ENCODE results near the gene ARHGAP18.

ARHGAP18 gene

GRCh38 chr6:129675669-129676472 lies 34.1 kb downstream of the ARHGAP18 start:
- no peaks in the 10 kb centered on the region for H3F3A ChIP-seq (ENCODE audit: insufficient read depth)

GRCh38 chr6:129673748-129674147 lies 36.2 kb downstream of the ARHGAP18 start:
- no peaks in the 10 kb centered on the region for H3K79me2 ChIP-seq (ENCODE audit: insufficient read depth, low read length)
- no peaks in the 10 kb centered on the region for H3K36me3 ChIP-seq (ENCODE audit: low read length)

More at GRCh38 chr6:129675669-129676472, 34.1 kb downstream of the ARHGAP18 start:
- H3K9me2 ChIP-seq (replicated peaks; ENCODE audit: insufficient read depth, low read length): no peaks in the 10 kb centered on the region
- no peak for TF ChIP-seq CTCF (IDR thresholded peaks at IDR 0.05; ENCODE audit: insufficient read depth, low read length, poor library complexity, severe bottlenecking)
- no peak for TF ChIP-seq EZH2phosphoT487 (conservative IDR thresholded peaks at IDR 0.05; ENCODE audit: low read length)
- no peaks in the 10 kb centered on the region for H3K36me3 ChIP-seq (ENCODE audit: low read length)
- H3K9ac ChIP-seq (ENCODE audit: low read length): no peak overlapping the region
- no peak overlapping the region for H3K4me3 ChIP-seq (ENCODE audit: insufficient read depth, low read length, poor library complexity, severe bottlenecking)
- no peaks in the 10 kb centered on the region for H3K9me3 ChIP-seq (ENCODE audit: insufficient read depth, low read length)
- no peak overlapping the region for H3K27ac ChIP-seq (ENCODE audit: low read depth, low read length)
- no peaks in the 10 kb centered on the region for H3K79me2 ChIP-seq (ENCODE audit: insufficient read depth, low read length)
- no peaks in the 10 kb centered on the region for H3K27me3 ChIP-seq (ENCODE audit: low read length)
- no peak overlapping the region for H3K4me2 ChIP-seq (ENCODE audit: low read depth, low read length, poor library complexity, severe bottlenecking)
- no peak overlapping the region for H2AFZ ChIP-seq (ENCODE audit: low read depth, low read length, severe bottlenecking)
- no peaks in the 10 kb centered on the region for H4K20me1 ChIP-seq (ENCODE audit: low read depth, low read length)

GRCh38 chr6:129672881-129673631 lies 36.9 kb downstream of the ARHGAP18 start:
- Histone ChIP-seq H3K27ac (ENCODE audit: low read depth, low read length) (no peak overlapping the region), H3F3A (ENCODE audit: insufficient read depth) (no peaks in the 10 kb centered on the region), H3K4me2 (ENCODE audit: low read depth, low read length, poor library complexity, severe bottlenecking) (no peak overlapping the region), H3K4me3 (ENCODE audit: insufficient read depth, low read length, poor library complexity, severe bottlenecking) (no peak overlapping the region), H3K9ac (ENCODE audit: low read length) (no peak overlapping the region), H4K20me1 (ENCODE audit: low read depth, low read length) (no peaks in the 10 kb centered on the region), H3K9me2 (replicated peaks; ENCODE audit: insufficient read depth, low read length) (no peaks in the 10 kb centered on the region), H3K9me3 (ENCODE audit: insufficient read depth, low read length) (no peaks in the 10 kb centered on the region), H3K79me2 (ENCODE audit: insufficient read depth, low read length) (no peaks in the 10 kb centered on the region), H3K27me3 (ENCODE audit: low read length) (no peaks in the 10 kb centered on the region), H3K36me3 (ENCODE audit: low read length) (no peaks in the 10 kb centered on the region), H2AFZ (ENCODE audit: low read depth, low read length, severe bottlenecking) (no peak overlapping the region)
- TF ChIP-seq CTCF (IDR thresholded peaks at IDR 0.05; ENCODE audit: insufficient read depth, low read length, poor library complexity, severe bottlenecking): no peak
- TF ChIP-seq EZH2phosphoT487 (conservative IDR thresholded peaks at IDR 0.05; ENCODE audit: low read length): no peak

More at GRCh38 chr6:129673748-129674147, 36.2 kb downstream of the ARHGAP18 start:
- Histone ChIP-seq H3F3A (ENCODE audit: insufficient read depth) (no peaks in the 10 kb centered on the region), H3K4me3 (ENCODE audit: insufficient read depth, low read length, poor library complexity, severe bottlenecking) (no peak overlapping the region), H3K9me2 (replicated peaks; ENCODE audit: insufficient read depth, low read length) (no peaks in the 10 kb centered on the region), H3K9ac (ENCODE audit: low read length) (no peak overlapping the region), H3K9me3 (ENCODE audit: insufficient read depth, low read length) (no peaks in the 10 kb centered on the region), H3K27ac (ENCODE audit: low read depth, low read length) (no peak overlapping the region), H2AFZ (ENCODE audit: low read depth, low read length, severe bottlenecking) (no peak overlapping the region), H3K4me2 (ENCODE audit: low read depth, low read length, poor library complexity, severe bottlenecking) (no peak overlapping the region), H4K20me1 (ENCODE audit: low read depth, low read length) (no peaks in the 10 kb centered on the region), H3K27me3 (ENCODE audit: low read length) (no peaks in the 10 kb centered on the region)
- TF ChIP-seq CTCF (IDR thresholded peaks at IDR 0.05; ENCODE audit: insufficient read depth, low read length, poor library complexity, severe bottlenecking) (no peak), EZH2phosphoT487 (conservative IDR thresholded peaks at IDR 0.05; ENCODE audit: low read length) (no peak)

Measured in SU-DHL-6 (cell line).